NCI-H187 treated with DMSO at 0.1 percent for 48 hours (cell line): ENCODE data around the gene XRCC5.
"Not testable (repeated sequence)": the region's sequence is repeated elsewhere in the genome, so short reads cannot be mapped to it uniquely, and the experiment has no call there.

Source experiments
- DNase-seq: peaks from one replicate; lab custom pipeline; 2025; lab: John Stamatoyannopoulos, UW

Gene XRCC5

GRCh38 chr2:216108967-216109921 is at the start of gene XRCC5:
TSS of gene XRCC5 (plus strand) at chr2:216109348. CDS start at chr2:216109437, 89 bp downstream.
- DNase-seq, result peak; percentile 79

GRCh38 chr2:216064014-216064630 is 45.0 kb upstream of the XRCC5 start:
- DNase-seq, result no peak

GRCh38 chr2:216064665-216065064 is 44.5 kb upstream of the XRCC5 start:
- DNase-seq, result no peak

GRCh38 chr2:216066230-216066629 is 42.9 kb upstream of the XRCC5 start:
- no peak for DNase-seq

GRCh38 chr2:216069028-216069427 is 40.1 kb upstream of the XRCC5 start:
- no peak for DNase-seq

- no peak for DNase-seq
These were observed 39.0 kb upstream of the XRCC5 start for GRCh38 chr2:216070195-216070594.

- DNase-seq, result no peak
These were observed 37.9 kb upstream of the XRCC5 start for GRCh38 chr2:216071111-216071851.

GRCh38 chr2:216072473-216072872 is 36.7 kb upstream of the XRCC5 start:
- DNase-seq, result no peak

GRCh38 chr2:216073773-216074172 is 35.4 kb upstream of the XRCC5 start:
- DNase-seq, result no peak

GRCh38 chr2:216074380-216074779 is 34.8 kb upstream of the XRCC5 start:
- no peak for DNase-seq

GRCh38 chr2:216074794-216075193 is 34.4 kb upstream of the XRCC5 start:
- no peak for DNase-seq

- no peak for DNase-seq
These were observed 33.4 kb upstream of the XRCC5 start for GRCh38 chr2:216075510-216076485.

- DNase-seq, result no peak
These were observed 30.4 kb upstream of the XRCC5 start for GRCh38 chr2:216078776-216079175.

GRCh38 chr2:216080048-216080447 is 29.1 kb upstream of the XRCC5 start:
- DNase-seq, result not testable (repeated sequence)

GRCh38 chr2:216081012-216081411 is 28.1 kb upstream of the XRCC5 start:
- no peak for DNase-seq

GRCh38 chr2:216081487-216082116 is 27.5 kb upstream of the XRCC5 start, which contains the start of the genes PECR and TMEM169:
TSS of gene PECR (minus strand) at chr2:216081809. CDS start at chr2:216081741, 68 bp downstream.
TSS of gene TMEM169 (plus strand) at chr2:216081919. CDS start at chr2:216095964, 14,045 bp downstream.
- DNase-seq, result no peak

- no peak for DNase-seq
These were observed 26.9 kb upstream of the XRCC5 start for GRCh38 chr2:216082117-216082711.

GRCh38 chr2:216082805-216083204 is 26.3 kb upstream of the XRCC5 start:
- DNase-seq, result no peak

- peak; percentile 19 for DNase-seq
These were observed 25.5 kb upstream of the XRCC5 start for GRCh38 chr2:216083464-216084281.
